Activated CD8-positive, alpha-beta memory T cell treated with anti-CD3 and anti-CD28 coated beads, Interleukin-2, amount 50 U/mL, for 1 hour (primary cell): Measurements from ENCODE around the gene GOLGA1.

Source experiments
- DNase-seq: peaks from one replicate; pipeline ENCODE4 v3.0.0-alpha.2; 2020; ENCODE audit errors: extremely low read depth

GOLGA1 gene

GRCh38 chr9:124882231-124882630, 58.7 kb downstream of the GOLGA1 start:
- DNase-seq = no peak

GRCh38 chr9:124881138-124881743, 59.6 kb downstream of the GOLGA1 start:
- DNase-seq = no peak

DNA sequence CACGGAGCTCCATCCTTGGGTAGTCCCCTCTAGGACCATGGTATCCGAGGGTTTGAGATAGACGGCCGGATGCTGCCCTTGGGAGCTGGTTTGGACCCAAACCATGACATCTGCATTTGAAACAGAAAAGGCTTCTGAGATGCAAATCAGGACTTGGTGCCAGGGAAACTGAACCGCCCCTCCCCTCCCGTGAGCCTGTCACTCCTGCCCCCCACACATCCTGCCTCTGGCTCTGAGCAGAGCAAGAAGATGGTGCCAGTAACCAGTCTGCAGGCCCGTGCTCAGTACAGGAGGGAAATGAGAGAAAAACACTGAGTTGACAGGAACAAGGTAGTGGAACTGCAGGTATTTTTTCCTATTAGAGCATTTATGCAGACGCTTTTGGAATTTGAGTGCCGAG, 60.4 kb downstream of the GOLGA1 start:
- DNase-seq = no peak

DNA sequence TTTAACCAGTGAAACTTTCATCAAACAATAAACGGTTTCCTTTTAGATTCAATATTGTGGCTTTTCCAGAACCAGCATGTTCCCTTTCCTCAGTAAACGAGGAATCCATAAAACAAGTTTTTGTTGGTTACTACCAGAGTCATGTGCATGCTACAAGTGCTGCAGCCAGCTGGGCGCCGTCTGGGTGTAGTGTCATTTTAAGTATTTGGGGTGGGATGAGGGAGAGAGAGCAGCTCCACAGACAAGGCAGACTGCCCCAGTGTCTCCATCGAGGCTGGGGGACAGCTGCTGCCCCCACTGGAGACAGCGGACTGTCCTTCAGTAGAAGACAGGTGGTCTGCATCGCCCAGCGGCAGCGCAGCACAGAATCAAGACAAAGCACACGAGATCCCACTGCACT, 61.7 kb downstream of the GOLGA1 start:
- no peak for DNase-seq

DNA sequence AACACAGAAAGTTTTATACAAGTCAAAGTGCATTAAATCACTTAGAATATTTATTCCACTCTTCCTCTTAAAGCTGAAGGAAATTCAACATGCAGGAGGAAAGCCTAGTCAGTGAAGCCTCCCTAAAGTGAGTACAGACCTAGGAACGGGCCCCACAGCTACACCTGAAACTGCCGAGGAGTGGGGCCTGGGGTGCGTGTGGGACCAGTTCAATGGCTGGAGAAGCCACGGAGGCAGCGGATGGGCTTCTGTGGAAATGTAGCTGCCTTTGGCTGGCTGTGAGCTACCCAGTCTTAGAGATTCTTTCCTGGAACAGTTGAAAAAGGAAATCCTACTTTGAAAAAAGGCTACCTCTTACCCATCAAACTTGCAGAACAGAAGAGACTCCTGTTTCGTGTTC, 62.4 kb downstream of the GOLGA1 start:
- DNase-seq = no peak

GRCh38 chr9:124878021-124878420, 62.9 kb downstream of the GOLGA1 start:
- no peak for DNase-seq

- no peak for DNase-seq
Measured at GRCh38 chr9:124877021-124877782, 63.7 kb downstream of the GOLGA1 start.

- no peak for DNase-seq
Measured at GRCh38 chr9:124875501-124875900, 65.4 kb downstream of the GOLGA1 start.

DNA sequence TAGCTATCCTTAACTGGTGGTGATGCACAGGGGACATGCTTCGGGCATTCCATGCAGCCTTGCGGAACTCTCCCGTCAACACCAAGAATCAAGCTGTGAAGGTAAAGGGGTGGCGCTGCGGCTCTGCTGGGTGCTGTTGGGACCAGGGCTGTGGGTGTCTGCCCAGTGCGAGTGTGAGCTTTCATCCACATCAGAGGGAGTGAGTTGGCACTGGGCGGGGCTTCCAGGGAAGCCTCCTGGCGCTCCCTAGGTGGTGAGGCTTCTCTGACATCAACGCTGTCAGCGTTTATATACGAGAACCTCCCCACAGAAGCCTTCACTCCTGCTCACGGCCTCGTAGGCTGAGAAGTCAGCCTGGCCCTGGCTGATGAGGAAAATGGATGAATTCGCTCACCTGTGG, 67.2 kb downstream of the GOLGA1 start:
- DNase-seq = no peak

DNA sequence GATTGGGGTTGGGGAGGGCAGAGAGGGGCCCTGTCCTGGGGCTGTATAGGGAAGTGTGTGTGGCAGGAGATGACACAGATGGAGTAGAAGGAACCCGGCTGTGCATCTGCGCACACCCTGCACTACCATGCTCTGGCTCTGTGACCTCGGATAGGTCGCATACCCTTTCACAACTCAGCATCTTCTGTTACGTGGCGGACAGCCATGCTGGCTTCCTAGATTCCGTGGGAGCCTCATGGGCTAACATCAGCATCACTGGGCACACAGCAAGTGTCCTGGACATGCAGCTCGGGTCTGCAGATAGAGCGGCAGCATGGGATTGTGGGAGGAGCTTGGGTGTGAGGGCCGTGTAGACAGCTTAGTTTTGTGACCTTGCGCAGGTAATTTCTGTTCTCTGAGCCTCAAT, 69.7 kb downstream of the GOLGA1 start:
- DNase-seq = no peak

DNA sequence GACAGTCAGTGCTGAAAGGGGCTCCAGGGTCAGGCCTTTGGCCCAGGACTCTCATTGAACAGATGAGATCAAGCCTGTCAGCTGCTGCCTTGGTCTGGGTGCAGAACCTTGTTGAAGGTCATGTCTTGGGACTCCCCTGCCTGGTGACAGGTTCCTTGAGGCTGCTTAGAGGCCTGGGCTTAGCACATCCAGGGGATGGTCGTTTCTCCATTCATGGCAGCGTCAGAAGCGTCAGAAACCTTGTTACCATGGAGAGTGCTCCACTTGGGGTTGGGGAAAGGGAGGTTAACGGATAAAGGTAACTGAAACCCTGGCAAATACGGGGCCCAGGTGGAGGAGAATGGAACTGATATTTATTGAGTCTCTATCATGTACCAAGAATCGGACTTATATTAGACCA, 70.2 kb downstream of the GOLGA1 start:
- DNase-seq = no peak

- no peak for DNase-seq
Measured at GRCh38 chr9:124869986-124870560, 70.8 kb downstream of the GOLGA1 start.

GRCh38 chr9:124869466-124869985, 71.4 kb downstream of the GOLGA1 start:
- no peak for DNase-seq

DNA sequence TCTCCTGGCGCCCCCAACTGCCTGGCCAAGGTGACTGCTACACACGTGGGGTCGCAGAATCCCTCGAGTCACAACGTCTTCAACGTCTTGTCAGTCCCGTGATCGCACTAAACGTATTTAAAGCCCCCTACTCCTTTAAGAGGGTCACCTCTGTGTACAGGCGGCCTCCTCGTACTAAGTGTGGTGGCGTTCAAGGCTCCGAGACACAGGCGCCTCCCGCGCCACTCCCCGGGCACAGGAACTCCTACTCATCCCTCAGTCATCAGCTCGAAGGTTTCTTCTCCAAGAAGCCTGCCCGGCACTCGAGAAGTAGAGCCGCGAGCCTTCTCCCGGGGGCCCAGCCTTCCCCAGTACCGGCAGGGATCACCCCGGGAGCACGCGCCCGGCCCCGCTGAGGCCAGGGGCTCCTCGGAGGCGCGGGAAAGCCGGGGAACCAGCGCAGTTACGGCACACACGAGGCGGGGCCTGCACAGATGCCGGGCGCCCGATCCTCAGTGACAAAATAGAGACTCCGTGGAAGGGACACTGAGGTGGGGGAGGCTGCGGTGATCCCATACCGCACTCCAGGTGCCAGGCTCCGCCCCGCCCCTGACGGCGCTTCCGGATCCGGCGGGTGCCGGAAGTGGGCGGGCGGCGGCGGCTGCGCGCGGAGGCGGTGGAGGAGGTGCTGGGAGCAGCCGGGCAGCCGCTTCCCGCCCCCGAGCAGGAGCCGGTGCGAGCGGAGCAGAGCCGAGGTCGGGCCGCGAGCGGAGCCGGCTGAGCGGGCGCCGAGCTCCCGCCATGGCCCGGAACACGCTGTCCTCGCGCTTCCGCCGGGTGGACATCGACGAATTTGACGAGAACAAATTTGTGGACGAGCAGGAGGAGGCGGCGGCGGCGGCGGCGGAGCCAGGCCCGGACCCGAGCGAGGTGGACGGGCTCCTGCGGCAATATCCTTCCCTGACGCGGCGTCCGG, 72.1 kb downstream of the GOLGA1 start:
- DNase-seq = no peak

GRCh38 chr9:124863371-124863871, 77.5 kb downstream of the GOLGA1 start:
- DNase-seq = no peak

DNA sequence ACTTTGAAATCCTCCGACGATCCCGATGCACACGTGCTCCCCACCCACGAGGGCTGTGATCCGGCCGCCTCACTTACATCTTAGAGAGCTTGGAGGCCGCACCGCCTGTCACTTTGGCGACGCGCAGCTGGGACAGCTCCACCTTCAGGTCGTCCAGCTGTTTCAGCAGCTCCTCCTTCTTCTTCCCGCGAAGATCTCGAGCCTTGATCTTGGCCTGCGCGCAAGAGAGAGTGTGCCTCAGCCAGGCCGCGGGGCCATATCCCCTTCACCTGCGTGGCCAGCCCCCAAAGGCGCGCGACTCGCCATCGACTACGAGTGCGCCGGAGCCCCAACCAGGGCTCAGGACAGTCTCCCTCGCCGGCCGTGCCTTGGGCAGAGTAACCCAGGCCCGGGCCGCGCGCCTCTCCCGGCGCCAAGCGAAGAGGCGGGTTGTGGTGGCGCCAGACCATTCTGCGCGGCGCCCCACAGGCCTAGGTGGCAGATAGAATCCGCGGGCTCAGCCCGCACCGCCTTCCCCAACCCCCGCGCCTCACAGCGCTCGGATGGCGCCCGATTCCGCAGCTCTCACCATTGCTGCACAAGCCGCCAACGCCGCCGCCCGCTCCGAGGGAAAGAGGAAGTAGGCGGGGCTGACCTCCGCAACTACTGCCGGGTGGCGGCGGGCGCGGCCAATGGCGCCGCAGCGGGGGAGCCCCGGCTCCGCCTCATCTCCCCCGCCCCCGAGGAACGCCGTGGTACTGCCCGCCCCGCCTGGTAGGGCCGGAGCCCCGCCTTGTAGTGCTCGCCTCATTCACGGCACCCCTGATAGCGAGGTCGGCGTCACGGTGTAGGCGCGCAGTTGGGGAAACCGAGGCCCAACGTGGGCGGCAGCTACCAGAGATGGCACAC, 79.3 kb downstream of the GOLGA1 start, which contains the start of the genes ARPC5L and RPL35:
Gene ARPC5L, plus strand, starts transcription at position 789 of the 888 bp plus-strand sequence. CDS start 7,161 bp downstream, outside the sequence.
Gene RPL35, minus strand, starts transcription at position 616 of the 888 bp plus-strand sequence. Its CDS starts 45 bp downstream, at position 571.
- peak; percentile 83 for DNase-seq

- DNase-seq = no peak
Measured at GRCh38 chr9:124860582-124861341, 80.1 kb downstream of the GOLGA1 start.

- no peak for DNase-seq
Measured at GRCh38 chr9:124859803-124860581, 80.9 kb downstream of the GOLGA1 start.
